ENCODE results near the gene FAM169A. TPM values are rescaled to one million over a fixed set of nuclear protein-coding genes. Genes with fewer than 3 reads are reported as not detected.

The FAM169A gene
- total and polyA plus RNA-seq, 2 donors (not counting 3 experiments of a cell fraction or from before 2014, with no cell fraction given): 0.06 to 0.62 TPM

GRCh38 chr5:74738406-74738805 is 127.8 kb downstream of the FAM169A start:
- Histone ChIP-seq H3K4me2 (ENCODE audit: insufficient read depth, low read length) (no peak overlapping the region), H3K79me2 (ENCODE audit: control insufficient read depth, insufficient read depth, low read length) (no peaks in the 10 kb centered on the region), H3K9ac (replicated peaks; ENCODE audit: extremely low read depth, insufficient read depth, low read length) (no peak overlapping the region), H3K36me3 (ENCODE audit: control insufficient read depth in 2 of 2, extremely low read depth in 1 of 2, insufficient read depth in 2 of 2, low read length in 2 of 2) (peaks cover 2 to 3% of the 10 kb centered on the region in 2 experiments), H3K4me3 (replicated peaks in 1 of 3; ENCODE audit: insufficient read depth in 1 of 3, low read depth in 1 of 3, low read length in 3 of 3) (no peak overlapping the region), H3K27ac (ENCODE audit: insufficient read depth, low read depth, low read length) (no peak overlapping the region), H3K4me1 (ENCODE audit: control insufficient read depth, extremely low read depth, insufficient read depth, low read length) (no peaks in the 10 kb centered on the region), H4K20me1 (replicated peaks; ENCODE audit: control insufficient read depth, extremely low read depth, insufficient read depth, low read length) (no peaks in the 10 kb centered on the region), H3K27me3 (ENCODE audit: control insufficient read depth in 2 of 2, insufficient read depth in 2 of 2, low read length in 2 of 2) (no peaks in the 10 kb centered on the region), H3K9me1 (replicated peaks; ENCODE audit: control insufficient read depth, extremely low read depth, insufficient read depth, low read length) (no peaks in the 10 kb centered on the region), H2AFZ (ENCODE audit: low read depth, low read length) (no peak overlapping the region), H3K9me3 (replicated peaks; ENCODE audit: control insufficient read depth, insufficient read depth, low read length) (no peaks in the 10 kb centered on the region)
- FAIRE-seq (no peak), DNase-seq (ENCODE audit: low read depth, low spot score) (no peak)
- ChIA-PET POLR2A (no interaction called here), CTCF (interaction anchor here (1.3 to 2.1 kb wide), 2 partner anchors 12 to 23 kb away, joined by 5 to 6 read pairs; no protein-coding TSS in a partner anchor)
- dilution Hi-C loops (cut with MboI; ENCODE audit: extremely low pct_ligation_motif_present, low sequenced_read_pairs) (no loop called here), intact Hi-C loops (cut with micrococcal nuclease) (no loop called here)
- no peak for TF ChIP-seq GATA2 (IDR thresholded peaks at IDR 0.05; ENCODE audit: insufficient read depth, insufficient read length, low read depth, low read length)
- no peak for TF ChIP-seq POLR2AphosphoS5 (IDR thresholded peaks at IDR 0.05; ENCODE audit: insufficient read depth, low read depth, low read length)
- no peak for TF ChIP-seq JUN (IDR thresholded peaks at IDR 0.05; ENCODE audit: borderline replicate concordance, insufficient read depth, insufficient read length, low read depth)
- TF ChIP-seq FOS (IDR thresholded peaks at IDR 0.05; ENCODE audit: borderline replicate concordance, insufficient read depth, low read length): no peak
- no peak for TF ChIP-seq MYC (IDR thresholded peaks at IDR 0.05; ENCODE audit: low read depth, low read length)
- no peak for TF ChIP-seq CTCF (IDR thresholded peaks at IDR 0.05; ENCODE audit: extremely low read depth in 1 of 2, insufficient read depth in 1 of 2, low read depth in 1 of 2, low read length in 2 of 2)
- no peak for TF ChIP-seq MAX (IDR thresholded peaks at IDR 0.05; ENCODE audit: insufficient read depth, insufficient read length)
- TF ChIP-seq POLR2A (IDR thresholded peaks at IDR 0.05; ENCODE audit: low read depth, low read length): no peak
- BruUV-seq (replicated peaks): no TSS peak
